Bronchial epithelial cell (primary cell): ENCODE data around the gene MRPS12. TPM values are rescaled to one million over a fixed set of nuclear protein-coding genes. Genes with fewer than 3 reads are reported as not detected.
A peak's percentile ranks its signal among the peaks of the same experiment; 100 is the strongest.

ENCODE experiments used
- DNase-seq: peaks from one replicate; pipeline ENCODE4 v3.0.0-alpha.2; 2010; ENCODE audit warnings: low read depth
- FAIRE-seq: peaks from 2 replicates; lab custom pipeline; 2011; peaks lifted over from hg19 to GRCh38; lab: Jason Lieb, UNC
- H3K27me3 ChIP-seq: 2 replicates; pipeline ENCODE4 v1.5.1; 2011; ENCODE audit warnings: low read length; ENCODE audit not compliant: control insufficient read depth, insufficient read depth
- H3K36me3 ChIP-seq: 2 replicates; pipeline ENCODE4 v1.5.1; 2011; ENCODE audit warnings: low read length; ENCODE audit not compliant: control insufficient read depth, insufficient read depth
- H3K4me3 ChIP-seq: 2 replicates; pipeline ENCODE4 v1.5.1; 2011; ENCODE audit warnings: mild to moderate bottlenecking, low read depth, low read length, control low read depth
- total RNA-seq: library from RNA; depleted of rRNA; stranded (reverse); fragments of >200 nt; gene quantifications from 2 replicates; pipeline ENCODE4 v1.2.1, GENCODE V29; 2014
- TF ChIP-seq, protein P1 (sequence below): IDR thresholded peaks from 2 replicates; pipeline ENCODE4 v1.5.1; 2011; ENCODE audit warnings: mild to moderate bottlenecking, moderate library complexity, low read length, control low read depth, inconsistent platforms; ENCODE audit not compliant: insufficient read depth, severe bottlenecking

MRPS12 gene
- total RNA-seq, 1 donor from 2014 or later: 62.4 TPM

GRCh38 chr19:38970664-38971532 is 40.2 kb downstream of the MRPS12 start:
- FAIRE-seq (no peak), DNase-seq (no peak)
- H3K4me3 ChIP-seq: no peak overlapping the region
- no peaks in the 10 kb centered on the region for H3K27me3 ChIP-seq
- TF ChIP-seq, protein P1, sequence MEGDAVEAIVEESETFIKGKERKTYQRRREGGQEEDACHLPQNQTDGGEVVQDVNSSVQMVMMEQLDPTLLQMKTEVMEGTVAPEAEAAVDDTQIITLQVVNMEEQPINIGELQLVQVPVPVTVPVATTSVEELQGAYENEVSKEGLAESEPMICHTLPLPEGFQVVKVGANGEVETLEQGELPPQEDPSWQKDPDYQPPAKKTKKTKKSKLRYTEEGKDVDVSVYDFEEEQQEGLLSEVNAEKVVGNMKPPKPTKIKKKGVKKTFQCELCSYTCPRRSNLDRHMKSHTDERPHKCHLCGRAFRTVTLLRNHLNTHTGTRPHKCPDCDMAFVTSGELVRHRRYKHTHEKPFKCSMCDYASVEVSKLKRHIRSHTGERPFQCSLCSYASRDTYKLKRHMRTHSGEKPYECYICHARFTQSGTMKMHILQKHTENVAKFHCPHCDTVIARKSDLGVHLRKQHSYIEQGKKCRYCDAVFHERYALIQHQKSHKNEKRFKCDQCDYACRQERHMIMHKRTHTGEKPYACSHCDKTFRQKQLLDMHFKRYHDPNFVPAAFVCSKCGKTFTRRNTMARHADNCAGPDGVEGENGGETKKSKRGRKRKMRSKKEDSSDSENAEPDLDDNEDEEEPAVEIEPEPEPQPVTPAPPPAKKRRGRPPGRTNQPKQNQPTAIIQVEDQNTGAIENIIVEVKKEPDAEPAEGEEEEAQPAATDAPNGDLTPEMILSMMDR: no peak
- H3K36me3 ChIP-seq: no peaks in the 10 kb centered on the region

- no peak for FAIRE-seq
- TF ChIP-seq, protein P1: no peak
- Histone ChIP-seq H3K4me3 (no peak overlapping the region), H3K27me3 (no peaks in the 10 kb centered on the region), H3K36me3 (no peaks in the 10 kb centered on the region)
- DNase-seq: no peak
Observed at GRCh38 chr19:38971672-38972071, 40.9 kb downstream of the MRPS12 start.

GRCh38 chr19:38974624-38975213 is 44.0 kb downstream of the MRPS12 start:
- DNase-seq (no peak), FAIRE-seq (no peak)
- Histone ChIP-seq H3K4me3 (peak overlapping the region; percentile 64), H3K36me3 (no peaks in the 10 kb centered on the region), H3K27me3 (no peaks in the 10 kb centered on the region)
- TF ChIP-seq, protein P1: no peak

DNA sequence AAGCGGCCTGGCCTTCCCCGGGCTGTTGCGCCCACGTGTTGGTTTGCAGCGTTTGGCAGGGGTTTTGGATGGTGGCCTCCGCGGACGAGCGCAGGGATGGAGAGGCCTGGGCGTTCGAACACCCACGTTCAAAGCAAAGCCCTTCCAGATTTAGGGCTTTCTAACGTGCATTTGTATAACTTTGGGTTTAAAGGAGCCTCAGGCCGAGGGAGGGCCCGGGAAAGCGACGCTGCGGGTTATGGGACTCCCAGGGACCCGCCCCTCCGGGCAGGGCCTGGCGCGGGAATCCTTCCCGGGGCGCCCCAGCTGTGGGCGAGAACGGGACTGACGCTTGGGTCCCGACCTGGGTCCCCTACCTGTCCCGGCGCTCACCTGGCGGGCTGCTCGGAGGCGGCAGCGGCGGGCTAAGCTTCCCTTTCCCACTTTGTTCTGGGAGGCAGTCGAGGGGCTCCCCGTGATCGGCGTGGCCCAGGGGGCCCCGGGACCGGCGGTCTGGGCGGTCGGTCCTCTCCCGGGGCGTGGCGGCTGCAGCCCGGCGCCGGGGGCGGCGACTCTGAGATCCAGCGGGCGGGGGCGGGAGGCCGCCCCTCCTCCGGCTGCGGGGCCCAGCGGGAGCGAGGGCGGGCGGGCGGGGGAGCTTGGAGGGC is 44.6 kb downstream of the MRPS12 start, which contains the start of gene FBXO17:
TSS of gene FBXO17 (minus strand) at position 529 of the 647 bp plus-strand sequence. CDS start 25,423 bp downstream, outside the sequence.
- H3K27me3 ChIP-seq: no peaks in the 10 kb centered on the region
- FAIRE-seq: no peak
- DNase-seq: peak; percentile 34
- peak within 1 kb of the TSS; percentile 64 for H3K4me3 ChIP-seq
- no peaks in the 10 kb centered on the region for H3K36me3 ChIP-seq
- TF ChIP-seq, protein P1: no peak

DNA sequence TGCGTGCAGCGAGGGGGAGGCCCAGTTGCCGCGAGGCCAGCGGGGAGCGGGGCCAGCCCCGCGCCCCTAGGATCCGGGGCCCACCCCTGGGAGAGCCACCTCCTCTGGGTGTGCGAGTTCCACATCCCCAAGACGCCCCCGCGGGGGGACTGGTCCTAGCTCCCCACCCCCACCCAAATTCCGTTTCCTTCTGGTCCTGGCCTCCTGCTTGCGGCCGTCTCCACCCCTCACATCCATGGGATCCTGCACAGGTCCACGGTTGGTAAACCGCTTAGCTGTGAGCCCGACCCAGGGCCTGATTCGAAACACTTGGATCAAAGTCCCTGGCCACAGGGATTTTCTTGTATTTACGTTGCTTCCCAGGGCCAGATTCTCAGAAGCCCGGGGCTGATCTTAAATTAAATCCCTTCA is 45.1 kb downstream of the MRPS12 start:
- Histone ChIP-seq H3K36me3 (no peaks in the 10 kb centered on the region), H3K27me3 (no peaks in the 10 kb centered on the region), H3K4me3 (peak overlapping the region; percentile 64)
- TF ChIP-seq, protein P1: no peak
- FAIRE-seq (no peak), DNase-seq (no peak)
